Pancreas (tissue), 10 donors: ENCODE measurements around the gene AIFM3. TPM values are rescaled to one million over a fixed set of nuclear protein-coding genes. Genes with fewer than 3 reads are reported as not detected.

Experiments used
- ATAC-seq, 4 donors: fragments of 200-7000 bp; cut with Tn5 transposase; one replicate each; pipeline versions ENCODE4 v1.8.0 to v1.9.1; 2020; ENCODE audit warnings: mild to moderate bottlenecking in 4 of 4, moderate library complexity in 4 of 4
- DNase-seq, 6 donors: peaks; one replicate each; pipeline ENCODE4 v3.0.0-alpha.2; 2020
- FAIRE-seq: peaks from 2 replicates; lab custom pipeline; 2012; peaks lifted over from hg19 to GRCh38; lab: Jason Lieb, UNC
- H3K27ac ChIP-seq, 4 donors: fragments of 200-600 bp; sonication (generic); 1 replicate in 3 of 4; 2 replicates in 1 of 4; pipeline versions ENCODE4 v1.5.0 to v1.8.0; 2020
- H3K27me3 ChIP-seq, 4 donors: fragments of 200-600 bp; one replicate each; pipeline ENCODE4 v1.8.0; 2021
- H3K36me3 ChIP-seq, 3 donors: fragments of 200-600 bp; sonication (generic) in 1 of 3; one replicate each; pipeline versions ENCODE4 v1.5.0 to v1.8.0; 2020 to 2021
- H3K4me1 ChIP-seq, 3 donors: fragments of 200-600 bp; one replicate each; pipeline ENCODE4 v1.8.0; 2021
- H3K4me3 ChIP-seq, 4 donors: fragments of 200-600 bp; sonication (generic) in 2 of 4; one replicate each; pipeline versions ENCODE4 v1.5.0 to v1.8.0; 2020 to 2021
- H3K9me3 ChIP-seq, 4 donors: fragments of 200-600 bp; one replicate each; pipeline ENCODE4 v1.8.0; 2021
- CTCF ChIP-seq, 4 donors: fragments of 200-600 bp; sonication (generic) in 3 of 4; IDR thresholded peaks; one replicate each; pipeline versions ENCODE4 v1.5.0 to v1.8.0; 2021; ENCODE audit warnings: antibody characterized with exemption in 4 of 4
- WGBS, 2 donors: extraction: QIAGEN DNeasy Blood & Tissue Kit; methylation state at CpG; one replicate each; pipeline ENCODE4 v1.1.7; 2013; 5-methylcytosine and 5-hydroxymethylcytosine counted together
- intact Hi-C, 3 donors: fragments of 100-400 bp; cut with DNase I; formaldehyde crosslinking; loops; one replicate each; pipeline versions ENCODE4 v1.11.1 to v1.14.2; 2022
- polyA plus RNA-seq, 2 donors: library from polyadenylated mRNA; stranded (reverse); fragments of 200-250 nt; gene quantifications; one replicate each; pipeline ENCODE4 v1.2.3, GENCODE V29; 2013
- total RNA-seq, 6 donors: library from RNA; stranded (reverse); fragmentation: NEBNext Ultra II Directional in 4 of 6; extraction: Animal tissue kit (Norgen Biotek cat#: 25700) in 4 of 6; gene quantifications; one replicate each; pipeline versions ENCODE4 v1.2.1 to v1.2.4, GENCODE V29; 2021 to 2023
- donor health status: healthy with polysubstance abuse.
- donor health status: DM: no; HTN: no; CAD: no; lungs with moderate emphysema.
- donor health status: DM: no; HTN: no; CAD: no.
- donor health status: control.
- donor health status: control.
- donor health status: Bipolar disorder and iron deficiency.
- donor health status: DM: yes; HTN: yes; CAD: no.
- donor health status: DM: no; HTN: no; CAD: no.
- donor health status: DM: no; HTN: no; CAD: no.
- donor health status: DM: yes; HTN: yes; CAD: no.

The AIFM3 gene
- total and polyA plus RNA-seq, 8 donors = 0.63 to 4.5 (median 1.1) TPM

GRCh38 chr22:21022955-21023614 is 56.0 kb downstream of the AIFM3 start:
- H3K9me3 ChIP-seq = no peaks in the 10 kb centered on the region
- DNase-seq (peak in 1 of 6 donors; percentile 44), FAIRE-seq (no peak), ATAC-seq (no peak)
- H3K4me1 ChIP-seq = no peaks in the 10 kb centered on the region
- intact Hi-C loops = loop anchor here in 1 of 3 donors (10.0 kb wide), 1 partner anchor 52 kb away; no protein-coding TSS in a partner anchor
- WGBS, 2 donors = 67 to 75% methylated on average over 13 of the region's 13 CpGs
- no peak overlapping the region for H3K4me3 ChIP-seq
- no peak overlapping the region for H3K27ac ChIP-seq
- no peaks in the 10 kb centered on the region for H3K27me3 ChIP-seq
- no peaks in the 10 kb centered on the region for H3K36me3 ChIP-seq
- TF ChIP-seq CTCF (IDR thresholded peaks at IDR 0.05) = no peak

GRCh38 chr22:21025266-21025665 is 58.2 kb downstream of the AIFM3 start:
- Histone ChIP-seq H3K9me3 (no peaks in the 10 kb centered on the region), H3K27me3 (no peaks in the 10 kb centered on the region), H3K27ac (no peak overlapping the region), H3K36me3 (no peaks in the 10 kb centered on the region), H3K4me1 (no peaks in the 10 kb centered on the region), H3K4me3 (no peak overlapping the region)
- DNase-seq (no peak), ATAC-seq (peak in 1 of 4 donors; percentile 17), FAIRE-seq (no peak)
- WGBS, 2 donors = 57 to 69% methylated on average over 8 of the region's 8 CpGs
- no peak for TF ChIP-seq CTCF (IDR thresholded peaks at IDR 0.05)
- intact Hi-C loops = loop anchor here in 1 of 3 donors (10.0 kb wide), 1 partner anchor 50 kb away; no protein-coding TSS in a partner anchor

- FAIRE-seq = no peak
- no peak for TF ChIP-seq CTCF (IDR thresholded peaks at IDR 0.05)
Observed at GRCh38 chr22:21025763-21026755, 59.0 kb downstream of the AIFM3 start.

GRCh38 chr22:21026783-21027692 is 60.0 kb downstream of the AIFM3 start:
- TF ChIP-seq CTCF (IDR thresholded peaks at IDR 0.05) = no peak
- FAIRE-seq (no peak), DNase-seq (no peak), ATAC-seq (no peak)
- WGBS, 2 donors = 67 to 70% methylated on average over 14 of the region's 14 CpGs
- Histone ChIP-seq H3K36me3 (no peaks in the 10 kb centered on the region), H3K4me3 (no peak overlapping the region), H3K9me3 (no peaks in the 10 kb centered on the region), H3K27ac (no peak overlapping the region), H3K27me3 (no peaks in the 10 kb centered on the region), H3K4me1 (no peaks in the 10 kb centered on the region)
- intact Hi-C loops = loop anchor here in 1 of 3 donors (10.0 kb wide), 1 partner anchor 48 kb away; no protein-coding TSS in a partner anchor

More at GRCh38 chr22:21025763-21026755, 59.0 kb downstream of the AIFM3 start:
- no peak overlapping the region for H3K27ac ChIP-seq
- no peaks in the 10 kb centered on the region for H3K36me3 ChIP-seq
- DNase-seq (no peak), ATAC-seq (no peak)
- intact Hi-C loops = loop anchor here in 1 of 3 donors (10.0 kb wide), 1 partner anchor 49 kb away; no protein-coding TSS in a partner anchor
- H3K27me3 ChIP-seq = no peaks in the 10 kb centered on the region
- no peak overlapping the region for H3K4me3 ChIP-seq
- no peaks in the 10 kb centered on the region for H3K4me1 ChIP-seq
- 79 to 84% methylated on average over 27 of the region's 27 CpGs for WGBS, 2 donors
- no peaks in the 10 kb centered on the region for H3K9me3 ChIP-seq
